H1 (cell line): ENCODE results near the gene RAD54L. TPM values are rescaled to one million over a fixed set of nuclear protein-coding genes. Genes with fewer than 3 reads are reported as not detected.

Experiments used
- CTCF ChIA-PET: fragments of 300-600 bp; sonication (Branson Sonifier 250); formaldehyde crosslinking; loops from one replicate; lab custom pipeline; 2021; ENCODE audit not compliant: partially characterized antibody; lab: Charles Lee
- POLR2A ChIA-PET: fragments of 300-600 bp; sonication (Branson Sonifier 250); formaldehyde crosslinking; loops from one replicate; lab custom pipeline; 2021; ENCODE audit warnings: inconsistent platforms; ENCODE audit not compliant: partially characterized antibody; lab: Charles Lee
- DNase-seq, 2 experiments: peaks; one replicate each; pipeline versions ENCODE4 v3.0.0 to v3.0.0-alpha.2; 2010 to 2022; ENCODE audit warnings: low spot score in 2 of 2, low read depth in 1 of 2, mixed read lengths in 1 of 2
- FAIRE-seq: peaks from 2 replicates; lab custom pipeline; 2011; peaks lifted over from hg19 to GRCh38; lab: Jason Lieb, UNC
- H2AFZ ChIP-seq: 2 replicates; pipeline ENCODE4 v1.8.1; 2012; ENCODE audit warnings: low read length, inconsistent platforms
- H2AK5ac ChIP-seq: 2 replicates; pipeline ENCODE4 v1.6.1; 2013; ENCODE audit warnings: low read depth, low read length
- H2BK120ac ChIP-seq: replicated peaks from 2 replicates; pipeline ENCODE3; 2013; ENCODE audit warnings: low read depth, low read length, inconsistent platforms
- H2BK12ac ChIP-seq: 2 replicates; pipeline ENCODE4 v1.6.1; 2013; ENCODE audit warnings: low read depth, low read length
- H2BK15ac ChIP-seq: 2 replicates; pipeline ENCODE4 v1.6.1; 2013; ENCODE audit warnings: low read length
- H2BK20ac ChIP-seq: 2 replicates; pipeline ENCODE4 v1.6.1; 2013; ENCODE audit warnings: low read length
- H2BK5ac ChIP-seq: 2 replicates; pipeline ENCODE4 v1.6.1; 2013; ENCODE audit warnings: low read depth, low read length
- H3K14ac ChIP-seq: 2 replicates; pipeline ENCODE4 v1.6.1; 2013; ENCODE audit warnings: inconsistent platforms; ENCODE audit not compliant: insufficient read length
- H3K18ac ChIP-seq: 2 replicates; pipeline ENCODE4 v1.6.1; 2013; ENCODE audit warnings: low read length; ENCODE audit errors: extremely low read depth
- H3K23ac ChIP-seq: 2 replicates; pipeline ENCODE4 v1.6.1; 2013; ENCODE audit warnings: inconsistent platforms; ENCODE audit not compliant: insufficient read length
- H3K23me2 ChIP-seq: 2 replicates; pipeline ENCODE4 v1.6.1; 2013; ENCODE audit warnings: low read depth, low read length
- H3K27ac ChIP-seq: 2 replicates; pipeline ENCODE4 v1.6.1; 2011; ENCODE audit warnings: low read depth, low read length, inconsistent platforms
- H3K27me3 ChIP-seq, 4 experiments: replicated peaks in 1 of 4; 1 replicate in 1 of 4; 2 replicates in 3 of 4; pipeline versions ENCODE4 v1.6.1 to v1.8.1; 2011 to 2013; ENCODE audit warnings: low read length in 3 of 4, mild to moderate bottlenecking in 3 of 4, inconsistent platforms in 2 of 4, mixed read lengths in 2 of 4, moderate library complexity in 1 of 4; ENCODE audit not compliant: control insufficient read depth in 3 of 4, insufficient read depth in 3 of 4; ENCODE audit errors: extremely low read depth in 1 of 4
- H3K36me3 ChIP-seq, 4 experiments: 2 replicates each; pipeline versions ENCODE4 v1.6.1 to v1.8.1; 2011 to 2013; ENCODE audit warnings: mild to moderate bottlenecking in 4 of 4, low read length in 3 of 4, moderate library complexity in 2 of 4, control low read depth in 1 of 4, inconsistent platforms in 1 of 4; ENCODE audit not compliant: insufficient read depth in 4 of 4, control insufficient read depth in 2 of 4
- H3K4ac ChIP-seq: replicated peaks from 2 replicates; pipeline ENCODE3; 2013; ENCODE audit warnings: low read length, low read depth, mixed read lengths, inconsistent platforms; ENCODE audit not compliant: insufficient read length
- H3K4me1 ChIP-seq, 4 experiments: replicated peaks in 1 of 4; 1 replicate in 1 of 4; 2 replicates in 3 of 4; pipeline versions ENCODE4 v1.6.1 to v1.8.1; 2011 to 2013; ENCODE audit warnings: low read length in 3 of 4, inconsistent platforms in 2 of 4, mixed read lengths in 1 of 4; ENCODE audit not compliant: insufficient read depth in 4 of 4, control insufficient read depth in 3 of 4
- H3K4me2 ChIP-seq, 2 experiments: 2 replicates each; pipeline versions ENCODE4 v1.6.1 to v1.8.1; 2011 to 2013; ENCODE audit warnings: low read depth in 2 of 2, low read length in 2 of 2, control low read depth in 1 of 2, inconsistent platforms in 1 of 2, mild to moderate bottlenecking in 1 of 2; ENCODE audit not compliant: insufficient read depth in 1 of 2
- H3K4me3 ChIP-seq, 4 experiments: fragments of 200-600, 300-600 bp in 1 of 4; sonication (generic), shearing (Covaris generic), sonication (Bioruptor Twin) in 1 of 4; 2 replicates each; pipeline versions ENCODE4 v1.5.1 to v1.8.1; 2011 to 2016; ENCODE audit warnings: low read length in 4 of 4, low read depth in 3 of 4, control low read depth in 2 of 4, inconsistent platforms in 2 of 4, mild to moderate bottlenecking in 2 of 4, mixed read lengths in 1 of 4, moderate library complexity in 1 of 4; ENCODE audit not compliant: insufficient read depth in 2 of 4; ENCODE audit errors: extremely low read depth in 1 of 4
- H3K56ac ChIP-seq: replicated peaks from 2 replicates; pipeline ENCODE3; 2013; ENCODE audit warnings: low read depth, mild to moderate bottlenecking, mixed read lengths, low read length, inconsistent platforms; ENCODE audit not compliant: insufficient read length
- H3K79me1 ChIP-seq: 2 replicates; pipeline ENCODE4 v1.6.1; 2013; ENCODE audit warnings: low read depth, low read length, control low read depth
- H3K79me2 ChIP-seq, 2 experiments: 2 replicates each; pipeline versions ENCODE4 v1.6.1 to v1.8.1; 2012 to 2013; ENCODE audit warnings: low read length in 2 of 2, mild to moderate bottlenecking in 2 of 2, inconsistent platforms in 1 of 2; ENCODE audit not compliant: insufficient read depth in 2 of 2, control insufficient read depth in 1 of 2
- H3K9ac ChIP-seq, 4 experiments: replicated peaks in 1 of 4; 1 replicate in 1 of 4; 2 replicates in 3 of 4; pipeline versions ENCODE4 v1.6.1 to v1.8.1; 2011 to 2013; ENCODE audit warnings: low read depth in 3 of 4, low read length in 3 of 4, control low read depth in 2 of 4, mild to moderate bottlenecking in 2 of 4, moderate library complexity in 2 of 4, inconsistent platforms in 1 of 4; ENCODE audit errors: extremely low read depth in 1 of 4
- H3K9me3 ChIP-seq, 2 experiments: 2 replicates each; pipeline versions ENCODE4 v1.6.1 to v1.8.1; 2012 to 2013; ENCODE audit warnings: mild to moderate bottlenecking in 2 of 2, moderate library complexity in 2 of 2, control low read depth in 1 of 2, inconsistent platforms in 1 of 2, low read depth in 1 of 2, low read length in 1 of 2, mixed read lengths in 1 of 2; ENCODE audit not compliant: insufficient read depth in 2 of 2
- H4K20me1 ChIP-seq, 2 experiments: replicated peaks in 1 of 2; 2 replicates each; pipeline versions ENCODE3 to v1.8.1; 2011 to 2013; ENCODE audit warnings: inconsistent platforms in 2 of 2, low read length in 2 of 2, mild to moderate bottlenecking in 1 of 2; ENCODE audit not compliant: insufficient read depth in 2 of 2, control insufficient read depth in 1 of 2
- H4K5ac ChIP-seq: 2 replicates; pipeline ENCODE4 v1.6.1; 2013; ENCODE audit warnings: low read length, low read depth, mixed read lengths, inconsistent platforms; ENCODE audit not compliant: insufficient read length
- H4K8ac ChIP-seq: 2 replicates; pipeline ENCODE4 v1.8.0; 2013; ENCODE audit warnings: mild to moderate bottlenecking, moderate library complexity, low read length, inconsistent platforms; ENCODE audit not compliant: insufficient read depth; ENCODE audit errors: extremely low read depth
- H4K91ac ChIP-seq: replicated peaks from 2 replicates; pipeline ENCODE3; 2013; ENCODE audit warnings: low read length, mixed read lengths, inconsistent platforms; ENCODE audit not compliant: insufficient read length
- BCL11A ChIP-seq, 2 experiments: IDR thresholded peaks; one replicate each; pipeline ENCODE4 v1.6.1; 2011; ENCODE audit warnings: low read depth in 2 of 2, low read length in 2 of 2, mild to moderate bottlenecking in 2 of 2
- BRCA1 ChIP-seq: IDR thresholded peaks from 2 replicates; pipeline ENCODE4 v1.6.1; 2012; ENCODE audit warnings: low read depth, low read length, improper control_type of control experiment
- CBX8 ChIP-seq: fragments of 300-800, 300-1000 bp; sonication (generic); IDR thresholded peaks from 2 replicates; pipeline ENCODE4 v1.7.1; 2016; ENCODE audit warnings: low read depth, low read length, borderline replicate concordance
- CEBPB ChIP-seq: IDR thresholded peaks from 2 replicates; pipeline ENCODE4 v1.6.1; 2012; ENCODE audit warnings: low read depth, low read length
- CHD1 ChIP-seq: IDR thresholded peaks from 2 replicates; pipeline ENCODE4 v1.6.1; 2012; ENCODE audit warnings: low read depth, low read length, improper control_type of control experiment
- EGR1 ChIP-seq: IDR thresholded peaks from 2 replicates; pipeline ENCODE4 v1.6.1; 2011; ENCODE audit warnings: low read depth, low read length, borderline replicate concordance
- GTF2F1 ChIP-seq: IDR thresholded peaks from 2 replicates; pipeline ENCODE4 v1.6.1; 2012; ENCODE audit warnings: low read depth, low read length, improper control_type of control experiment, borderline replicate concordance
- KDM1A ChIP-seq: fragments of 200-600, 300-600 bp; sonication (generic); IDR thresholded peaks from 2 replicates; pipeline ENCODE4 v1.7.1; 2016; ENCODE audit warnings: mild to moderate bottlenecking, low read length, borderline replicate concordance
- POLR2A ChIP-seq, 2 experiments: IDR thresholded peaks; 1 replicate in 1 of 2; 2 replicates in 1 of 2; pipeline ENCODE4 v1.6.1; 2011; ENCODE audit warnings: low read depth in 2 of 2, low read length in 2 of 2, mild to moderate bottlenecking in 2 of 2; ENCODE audit errors: control extremely low read depth in 1 of 2
- SP4 ChIP-seq: IDR thresholded peaks from 2 replicates; pipeline ENCODE4 v1.6.1; 2012; ENCODE audit warnings: low read length, inconsistent platforms
- TAF7 ChIP-seq: optimal IDR thresholded peaks from 2 replicates; pipeline ENCODE3; 2011; ENCODE audit warnings: low read depth, mild to moderate bottlenecking, inconsistent platforms, low read length, moderate library complexity, borderline replicate concordance
- TBP ChIP-seq: IDR thresholded peaks from 2 replicates; pipeline ENCODE4 v1.6.1; 2011; ENCODE audit warnings: low read depth, low read length, improper control_type of control experiment
- TCF12 ChIP-seq: IDR thresholded peaks from 2 replicates; pipeline ENCODE4 v1.6.1; 2011; ENCODE audit warnings: low read depth, mild to moderate bottlenecking, low read length
- YY1 ChIP-seq: IDR thresholded peaks from 2 replicates; pipeline ENCODE4 v1.6.1; 2011; ENCODE audit warnings: low read depth, mild to moderate bottlenecking, low read length
- WGBS, 2 experiments: shearing (Covaris generic) in 1 of 2; methylation state at CpG; one replicate each; pipeline versions ENCODE4 v1.1.6 to v1.1.7; 2013 to 2015; ENCODE audit warnings: low lambda C conversion rate in 2 of 2, mixed read lengths in 2 of 2, inconsistent platforms in 1 of 2, low coverage in 1 of 2, missing lambda C conversion rate in 1 of 2; ENCODE audit not compliant: insufficient replicate concordance in 2 of 2, insufficient coverage in 1 of 2, insufficient read length in 1 of 2; ENCODE audit errors: extremely low coverage in 1 of 2, missing lambda C conversion rate in 1 of 2; 5-methylcytosine and 5-hydroxymethylcytosine counted together
- polyA plus RNA-seq, 7 experiments: library from polyadenylated mRNA; depleted of rRNA in 3 of 7; stranded (reverse) in 5 of 7; unstranded in 2 of 7; fragments of >200 nt in 5 of 7; fragments of 200-250 nt in 2 of 7; gene quantifications; 1 replicate in 5 of 7; 2 replicates in 1 of 7; 4 replicates in 1 of 7; pipeline versions ENCODE4 v1.2.1 to v1.2.3, GENCODE V29; 2011 to 2013; ENCODE audit warnings: missing spikeins in 2 of 7, mixed read lengths in 2 of 7
- total RNA-seq: library from RNA; stranded (reverse); fragmentation: NEBNext Ultra II Directional; extraction: Animal tissue kit (Norgen Biotek cat#: 25700); gene quantifications from 2 replicates; pipeline ENCODE4 v1.2.1, GENCODE V29; 2021

RAD54L gene
- total and polyA plus RNA-seq, 2 of the 8 experiments (the other 6 are each of a cell fraction or from before 2014, with no cell fraction given), result 43.5 to 50.3 TPM

- Histone ChIP-seq H3K4ac (no peak overlapping the region), H2BK5ac (no peak overlapping the region), H3K23ac (no peak overlapping the region), H3K56ac (no peak overlapping the region), H2AK5ac (no peak overlapping the region), H2BK12ac (no peak overlapping the region), H2BK20ac (no peak overlapping the region), H4K8ac (no peak overlapping the region), H4K20me1 (no peaks in the 10 kb centered on the region), H3K4me2 (no peak overlapping the region), H2BK15ac (no peak overlapping the region), H3K4me3 (no peak overlapping the region), H2AFZ (no peak overlapping the region), H3K9me3 (no peaks in the 10 kb centered on the region), H3K27ac (no peak overlapping the region), H3K27me3 (no peaks in the 10 kb centered on the region), H3K36me3 (no peaks in the 10 kb centered on the region), H3K4me1 (peaks cover 3 to 11% (median 7%) of the 10 kb centered on the region in 4 experiments; a peak in 6 of 7 replicates), H3K9ac (no peak overlapping the region), H3K18ac (no peak overlapping the region), H2BK120ac (no peak overlapping the region), H4K91ac (no peak overlapping the region), H3K23me2 (no peaks in the 10 kb centered on the region), H4K5ac (no peak overlapping the region), H3K79me1 (no peaks in the 10 kb centered on the region), H3K14ac (no peak overlapping the region), H3K79me2 (no peaks in the 10 kb centered on the region)
- WGBS, 2 experiments, result 95% methylated on average over 4 of the region's 4 CpGs; no CpG with 5 or more reads in 1 of the 2 experiments
- CTCF ChIA-PET, result interaction anchor here (0.6 to 5.4 kb wide), 16 partner anchors 8 to 187 kb away, joined by 3 to 73 read pairs (median 10); partner anchors contain the start of genes LURAP1, P3R3URF and RAD54L
- FAIRE-seq, result no peak
- no peak for DNase-seq
- POLR2A ChIA-PET, result interaction anchor here (1.3 to 2.2 kb wide), 3 partner anchors 10 to 44 kb away, joined by 4 to 16 read pairs (median 4); partner anchors contain the start of gene RAD54L
- TF ChIP-seq POLR2A (IDR thresholded peaks at IDR 0.05; ENCODE audit: control extremely low read depth in 1 of 2, low read depth in 2 of 2, low read length in 2 of 2), result no peak
- TF ChIP-seq YY1, result no peak
- TF ChIP-seq KDM1A, result no peak
- TF ChIP-seq BCL11A (IDR thresholded peaks at IDR 0.05; ENCODE audit: low read depth in 2 of 2, low read length in 2 of 2), result no peak
- TF ChIP-seq CBX8, result no peak
- TF ChIP-seq GTF2F1, result no peak
- no peak for TF ChIP-seq BRCA1
- TF ChIP-seq TCF12, result no peak
- no peak for TF ChIP-seq CHD1
- TF ChIP-seq TAF7, result no peak
- TF ChIP-seq SP4, result no peak
- TF ChIP-seq TBP, result no peak
- TF ChIP-seq CEBPB, result no peak
- TF ChIP-seq EGR1, result no peak
These were observed 22.6 kb upstream of the RAD54L start for GRCh38 chr1:46224966-46225365.
